Esophagus muscularis mucosa (tissue), 4 donors: Measurements from ENCODE around the gene SMAD2.

Experiments used
- EP300 ChIP-seq: sonication (generic); formaldehyde crosslinking; IDR thresholded peaks from one replicate; pipeline ENCODE4 v1.6.1; 2017; ENCODE audit warnings: antibody characterized with exemption
- POLR2A ChIP-seq: fragments of 450-650 bp; IDR thresholded peaks from one replicate; pipeline ENCODE4 v1.6.1; 2017; ENCODE audit warnings: antibody characterized with exemption, moderate library complexity, mild to moderate bottlenecking, low read depth
- POLR2AphosphoS5 ChIP-seq, 2 donors: sonication (generic); formaldehyde crosslinking; IDR thresholded peaks; one replicate each; pipeline ENCODE4 v1.6.1; 2017; ENCODE audit warnings: antibody characterized with exemption in 2 of 2
- TF ChIP-seq, protein P1 (sequence below), 3 experiments: fragments of 200-600 bp in 2 of 3; fragments of 450-650 bp in 1 of 3; sonication (generic) in 2 of 3; IDR thresholded peaks; one replicate each; pipeline ENCODE4 v1.5.1; 2017 to 2019; ENCODE audit warnings: antibody characterized with exemption in 3 of 3, mild to moderate bottlenecking in 2 of 3, moderate library complexity in 1 of 3

DNA sequence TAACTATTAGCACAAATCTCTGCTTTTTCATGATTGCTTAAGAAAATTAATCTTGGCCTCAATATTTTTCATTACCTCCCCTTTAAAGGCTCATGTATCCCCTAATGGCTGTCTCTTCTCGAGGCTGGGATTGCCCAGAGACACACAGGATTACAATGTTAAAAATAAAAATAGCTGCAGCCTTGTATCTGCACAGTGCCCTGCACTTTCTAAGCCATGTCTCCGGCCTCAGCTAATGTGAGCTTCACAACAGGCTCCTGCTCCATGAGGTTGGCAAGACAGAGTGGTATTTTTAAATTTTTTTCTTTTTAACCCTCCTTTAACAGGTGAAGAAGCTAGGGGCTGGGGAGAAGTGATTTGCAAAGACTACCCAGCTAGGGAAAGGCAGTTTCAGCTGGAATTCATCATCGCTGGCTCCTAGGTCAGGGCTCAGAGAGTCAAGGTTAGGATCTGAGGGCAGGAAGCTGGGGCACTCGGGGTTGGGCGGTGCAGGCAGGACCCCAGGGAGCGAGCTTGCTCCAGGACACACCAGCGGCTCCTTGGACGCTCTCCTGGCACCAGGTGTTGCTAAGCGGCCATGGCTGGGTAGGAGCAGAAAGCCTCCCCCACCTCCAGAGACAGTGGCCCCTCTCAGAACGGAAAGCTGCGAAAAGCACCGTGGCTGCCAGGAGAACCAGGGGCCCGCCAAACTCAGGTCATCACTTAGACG, 135.6 kb downstream of the SMAD2 start:
- TF ChIP-seq, protein P1, sequence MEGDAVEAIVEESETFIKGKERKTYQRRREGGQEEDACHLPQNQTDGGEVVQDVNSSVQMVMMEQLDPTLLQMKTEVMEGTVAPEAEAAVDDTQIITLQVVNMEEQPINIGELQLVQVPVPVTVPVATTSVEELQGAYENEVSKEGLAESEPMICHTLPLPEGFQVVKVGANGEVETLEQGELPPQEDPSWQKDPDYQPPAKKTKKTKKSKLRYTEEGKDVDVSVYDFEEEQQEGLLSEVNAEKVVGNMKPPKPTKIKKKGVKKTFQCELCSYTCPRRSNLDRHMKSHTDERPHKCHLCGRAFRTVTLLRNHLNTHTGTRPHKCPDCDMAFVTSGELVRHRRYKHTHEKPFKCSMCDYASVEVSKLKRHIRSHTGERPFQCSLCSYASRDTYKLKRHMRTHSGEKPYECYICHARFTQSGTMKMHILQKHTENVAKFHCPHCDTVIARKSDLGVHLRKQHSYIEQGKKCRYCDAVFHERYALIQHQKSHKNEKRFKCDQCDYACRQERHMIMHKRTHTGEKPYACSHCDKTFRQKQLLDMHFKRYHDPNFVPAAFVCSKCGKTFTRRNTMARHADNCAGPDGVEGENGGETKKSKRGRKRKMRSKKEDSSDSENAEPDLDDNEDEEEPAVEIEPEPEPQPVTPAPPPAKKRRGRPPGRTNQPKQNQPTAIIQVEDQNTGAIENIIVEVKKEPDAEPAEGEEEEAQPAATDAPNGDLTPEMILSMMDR (IDR thresholded peaks at IDR 0.05), result no peak
- TF ChIP-seq POLR2A (no peak), POLR2AphosphoS5 (IDR thresholded peaks at IDR 0.05) (no peak), EP300 (no peak)
